Measurements from ENCODE around the gene NVL. TPM values are rescaled to one million over a fixed set of nuclear protein-coding genes. Genes with fewer than 3 reads are reported as not detected.

The NVL gene
- total RNA-seq, 4 donors from 2014 or later, result 35.9 to 52.3 (median 40.5) TPM

DNA sequence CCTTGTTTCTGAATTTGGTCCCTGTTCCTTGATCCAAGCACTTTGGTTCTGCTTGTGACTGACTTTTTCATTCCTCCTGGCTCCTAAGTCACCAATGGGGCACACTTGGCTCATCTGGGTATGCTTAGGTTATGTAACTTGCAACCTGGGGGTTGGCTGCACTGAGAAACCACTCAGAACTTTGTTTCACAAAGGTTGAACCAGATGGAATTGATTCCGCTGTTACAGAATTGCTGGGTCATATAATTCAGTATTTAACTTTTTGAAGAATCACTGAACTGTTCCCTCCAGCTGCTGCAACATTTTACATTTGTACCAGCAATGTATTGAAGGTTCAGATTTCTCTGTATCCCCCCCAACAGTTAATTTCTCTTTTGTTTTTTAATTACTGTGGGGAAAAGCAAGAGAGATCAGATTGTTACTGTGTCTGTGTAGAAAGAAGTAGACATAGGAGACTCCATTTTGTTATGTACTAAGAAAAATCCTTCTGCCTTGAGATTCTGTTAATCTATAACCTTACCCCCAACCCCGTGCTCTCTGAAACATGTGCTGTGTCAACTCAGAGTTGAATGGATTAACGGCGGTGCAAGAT, 9.6 kb upstream of the NVL start:
- no peak for DNase-seq
- peaks cover 16 to 19% of the 10 kb centered on the region in 2 donors for H3K9me3 ChIP-seq
- H3K4me3 ChIP-seq, result no peak overlapping the region
- in situ Hi-C loops (cut with MboI; ENCODE audit: low pct_ligation_motif_present in 1 of 4, low pct_unique_long_range_greater_than_20kb in 1 of 4, low sequenced_read_pairs in 3 of 4) (loop anchor here in 2 of 4 donors (10.0 to 25.0 kb wide), 2 partner anchors 225 to 527 kb away; partner anchors contain the start of gene FBXO28 (in 1 of the 2)), intact Hi-C loops (cut with DNase I; ENCODE audit: low total_unique reads) (loop anchor here (10.0 kb wide), 1 partner anchor 155 kb away; the partner anchor contains the start of gene DEGS1)
- H3K27me3 ChIP-seq, result peaks cover 4% of the 10 kb centered on the region
- H3K4me1 ChIP-seq, result peaks cover 0 to 6% (median 3%) of the 10 kb centered on the region in 4 donors
- WGBS, 2 donors (ENCODE audit: low coverage in 1 of 2), result 26 to 57% methylated on average over 1 to 4 of the region's 4 CpGs
- TF ChIP-seq, protein P1, sequence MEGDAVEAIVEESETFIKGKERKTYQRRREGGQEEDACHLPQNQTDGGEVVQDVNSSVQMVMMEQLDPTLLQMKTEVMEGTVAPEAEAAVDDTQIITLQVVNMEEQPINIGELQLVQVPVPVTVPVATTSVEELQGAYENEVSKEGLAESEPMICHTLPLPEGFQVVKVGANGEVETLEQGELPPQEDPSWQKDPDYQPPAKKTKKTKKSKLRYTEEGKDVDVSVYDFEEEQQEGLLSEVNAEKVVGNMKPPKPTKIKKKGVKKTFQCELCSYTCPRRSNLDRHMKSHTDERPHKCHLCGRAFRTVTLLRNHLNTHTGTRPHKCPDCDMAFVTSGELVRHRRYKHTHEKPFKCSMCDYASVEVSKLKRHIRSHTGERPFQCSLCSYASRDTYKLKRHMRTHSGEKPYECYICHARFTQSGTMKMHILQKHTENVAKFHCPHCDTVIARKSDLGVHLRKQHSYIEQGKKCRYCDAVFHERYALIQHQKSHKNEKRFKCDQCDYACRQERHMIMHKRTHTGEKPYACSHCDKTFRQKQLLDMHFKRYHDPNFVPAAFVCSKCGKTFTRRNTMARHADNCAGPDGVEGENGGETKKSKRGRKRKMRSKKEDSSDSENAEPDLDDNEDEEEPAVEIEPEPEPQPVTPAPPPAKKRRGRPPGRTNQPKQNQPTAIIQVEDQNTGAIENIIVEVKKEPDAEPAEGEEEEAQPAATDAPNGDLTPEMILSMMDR (IDR thresholded peaks at IDR 0.05), result no peak
- TF ChIP-seq POLR2A (IDR thresholded peaks at IDR 0.05) (no peak), POLR2AphosphoS5 (IDR thresholded peaks at IDR 0.05) (no peak), EP300 (IDR thresholded peaks at IDR 0.05; ENCODE audit: low read depth) (no peak)
- H3K27ac ChIP-seq, result no peak overlapping the region
- no peaks in the 10 kb centered on the region for H3K36me3 ChIP-seq

DNA sequence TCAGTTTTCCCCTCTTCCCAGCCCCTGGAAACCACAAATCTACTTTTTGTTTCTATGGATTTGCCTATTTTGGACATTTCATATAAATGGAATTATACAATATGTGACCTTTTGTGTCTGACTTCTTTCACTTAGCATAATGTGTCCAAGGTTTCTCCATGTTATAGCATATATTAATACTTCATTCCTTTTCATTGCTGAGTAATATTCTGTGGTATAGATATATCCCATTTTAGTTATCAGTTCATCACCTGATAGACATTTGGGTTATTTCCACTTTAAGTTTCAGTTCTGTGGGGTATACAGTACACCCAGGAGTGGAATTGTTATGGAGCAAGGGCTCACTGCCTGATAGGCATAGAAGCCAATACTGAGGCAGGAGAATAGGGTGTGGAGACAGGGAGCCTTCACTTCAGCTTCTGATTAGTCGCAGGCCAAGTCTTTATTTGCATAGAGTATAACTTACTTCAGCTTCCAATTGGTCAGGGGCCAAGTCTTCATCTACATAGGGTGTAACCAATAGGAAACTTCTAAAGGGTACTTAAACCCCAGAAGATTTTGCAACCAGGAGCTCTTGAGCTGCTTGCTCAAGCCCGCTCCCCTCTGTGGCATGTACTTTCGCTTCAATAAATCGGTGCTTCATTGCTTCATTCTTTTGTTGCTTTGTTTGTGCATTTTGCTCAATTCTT, 8.3 kb upstream of the NVL start:
- no peak for DNase-seq
- WGBS, 2 donors (ENCODE audit: low coverage in 1 of 2), result 95 to 96% methylated on average over 3 to 4 of the region's 4 CpGs
- TF ChIP-seq POLR2AphosphoS5 (IDR thresholded peaks at IDR 0.05) (no peak), POLR2A (IDR thresholded peaks at IDR 0.05) (no peak), EP300 (IDR thresholded peaks at IDR 0.05; ENCODE audit: low read depth) (no peak)
- TF ChIP-seq, protein P1 (IDR thresholded peaks at IDR 0.05), result no peak
- Histone ChIP-seq H3K4me3 (no peak overlapping the region), H3K27me3 (peaks cover 4% of the 10 kb centered on the region), H3K4me1 (peaks cover 0 to 6% (median 3%) of the 10 kb centered on the region in 4 donors), H3K27ac (no peak overlapping the region), H3K36me3 (no peaks in the 10 kb centered on the region), H3K9me3 (peaks cover 3 to 7% of the 10 kb centered on the region in 2 donors)
- in situ Hi-C loops (cut with MboI; ENCODE audit: low pct_ligation_motif_present in 1 of 4, low pct_unique_long_range_greater_than_20kb in 1 of 4, low sequenced_read_pairs in 3 of 4), result loop anchor here in 2 of 4 donors (10.0 to 25.0 kb wide), 2 partner anchors 223 to 526 kb away; partner anchors contain the start of gene FBXO28 (in 1 of the 2)
- intact Hi-C loops (cut with DNase I; ENCODE audit: low total_unique reads), result loop anchor here (10.0 kb wide), 1 partner anchor 153 kb away; the partner anchor contains the start of gene DEGS1

DNA sequence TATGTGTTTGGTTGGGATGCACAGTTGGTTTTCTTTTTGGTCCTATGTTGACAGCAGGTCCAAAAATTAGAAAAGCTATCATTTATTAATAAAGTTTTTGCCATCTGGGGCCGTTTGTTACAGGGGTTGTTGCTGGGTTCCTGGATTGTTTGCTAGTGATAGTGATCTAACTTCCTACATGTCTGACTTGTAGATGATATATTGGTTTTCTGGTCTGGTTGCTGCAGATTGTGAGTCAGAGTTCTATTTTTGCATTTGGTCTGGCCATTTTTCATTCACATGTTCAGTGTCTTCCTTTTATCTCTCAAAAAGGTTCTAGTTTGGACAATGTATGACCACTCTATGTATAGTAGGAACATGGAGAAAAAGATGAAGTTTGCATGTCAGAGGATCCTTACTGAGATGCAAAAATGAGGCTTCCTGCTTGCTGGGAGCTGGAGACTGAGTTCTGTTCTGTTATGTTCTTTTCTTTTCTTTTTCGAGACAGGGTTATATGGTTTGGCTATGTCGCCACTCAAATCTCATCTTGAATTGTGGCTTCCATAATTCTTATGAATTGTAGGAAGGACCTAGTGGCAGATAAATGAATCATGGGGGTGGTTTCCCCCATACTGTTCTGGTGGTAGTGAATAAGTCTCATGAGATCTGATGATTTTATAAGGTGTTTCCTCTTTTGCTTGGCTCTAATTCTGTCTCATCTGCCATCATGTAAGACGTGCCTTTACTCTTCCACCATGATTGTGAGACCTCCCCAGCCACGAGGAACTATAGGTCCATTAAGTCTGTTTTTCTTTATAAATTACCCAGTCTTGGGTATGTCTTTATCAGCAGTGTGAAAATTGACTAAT, 4.2 kb upstream of the NVL start:
- no peaks in the 10 kb centered on the region for H3K9me3 ChIP-seq
- no peak overlapping the region for H3K27ac ChIP-seq
- peaks cover 5 to 16% (median 8%) of the 10 kb centered on the region in 4 donors for H3K4me1 ChIP-seq
- DNase-seq, result no peak
- whole genome bisulfite sequencing, 2 donors (ENCODE audit: low coverage in 1 of 2), result 26 to 48% methylated on average over 5 of the region's 5 CpGs
- intact Hi-C loops (cut with DNase I; ENCODE audit: low total_unique reads), result loop anchor here (5.0 to 10.0 kb wide), 2 partner anchors 149 to 217 kb away; partner anchors contain the start of gene DEGS1
- H3K36me3 ChIP-seq, result no peaks in the 10 kb centered on the region
- no peaks in the 10 kb centered on the region for H3K27me3 ChIP-seq
- no peak overlapping the region for H3K4me3 ChIP-seq
- TF ChIP-seq EP300 (IDR thresholded peaks at IDR 0.05; ENCODE audit: low read depth) (no peak), POLR2A (IDR thresholded peaks at IDR 0.05) (no peak), POLR2AphosphoS5 (IDR thresholded peaks at IDR 0.05) (no peak)
- TF ChIP-seq, protein P1 (IDR thresholded peaks at IDR 0.05), result no peak
- in situ Hi-C loops (cut with MboI; ENCODE audit: low pct_ligation_motif_present in 1 of 4, low pct_unique_long_range_greater_than_20kb in 1 of 4, low sequenced_read_pairs in 3 of 4), result loop anchor here in 2 of 4 donors (5.0 to 25.0 kb wide), 3 partner anchors 212 to 522 kb away; partner anchors contain the start of gene FBXO28 (in 1 of the 2)
